SK-N-SH treated with all-trans-retinoic acid at 6 μM for 48 hours (cell line): ENCODE measurements around the gene QPCT.

Experiments used
- ARNTL ChIP-seq: fragments of 450-650 bp; formaldehyde crosslinking; IDR thresholded peaks from 2 replicates; pipeline ENCODE4 v1.5.0; 2020; ENCODE audit warnings: low read depth, mild to moderate bottlenecking, moderate library complexity, borderline replicate concordance
- CREB5 ChIP-seq: fragments of 250-450 bp; sonication (Bioruptor Pico); IDR thresholded peaks from 2 replicates; pipeline ENCODE4 v1.5.1; 2020; ENCODE audit warnings: low read depth, mild to moderate bottlenecking, moderate library complexity
- CSDC2 ChIP-seq: fragments of 250-450 bp; sonication (Bioruptor Pico); IDR thresholded peaks from 2 replicates; pipeline ENCODE4 v1.5.0; 2020; ENCODE audit warnings: mild to moderate bottlenecking, moderate library complexity
- GLIS3 ChIP-seq: fragments of 250-450 bp; sonication (Bioruptor Pico); IDR thresholded peaks from 2 replicates; pipeline ENCODE4 v1.5.0; 2020; ENCODE audit warnings: mild to moderate bottlenecking, moderate library complexity
- OSR1 ChIP-seq: fragments of 250-450 bp; sonication (Bioruptor Pico); IDR thresholded peaks from 2 replicates; pipeline ENCODE4 v1.8.0; 2022; ENCODE audit warnings: moderate library complexity, mild to moderate bottlenecking, inconsistent platforms
- TCF4 ChIP-seq: fragments of 250-450 bp; sonication (Bioruptor Pico); IDR thresholded peaks from 2 replicates; pipeline ENCODE4 v1.8.0; 2021; ENCODE audit warnings: mild to moderate bottlenecking, moderate library complexity, borderline replicate concordance
- TOX ChIP-seq: fragments of 250-450 bp; sonication (Bioruptor Pico); IDR thresholded peaks from 2 replicates; pipeline ENCODE4 v1.8.0; 2021; ENCODE audit warnings: mild to moderate bottlenecking, moderate library complexity, borderline replicate concordance
- ZC3H10 ChIP-seq: fragments of 250-450 bp; sonication (Bioruptor Pico); IDR thresholded peaks from 2 replicates; pipeline ENCODE4 v1.5.1; 2021; ENCODE audit warnings: mild to moderate bottlenecking, moderate library complexity
- ZFP30 ChIP-seq: fragments of 450-650 bp; formaldehyde crosslinking; IDR thresholded peaks from 2 replicates; pipeline ENCODE4 v1.5.0; 2022; ENCODE audit warnings: mild to moderate bottlenecking, moderate library complexity
- ZNF565 ChIP-seq: fragments of 450-650 bp; formaldehyde crosslinking; conservative IDR thresholded peaks from 2 replicates; pipeline ENCODE4 v1.5.0; 2020; ENCODE audit warnings: low read depth, mild to moderate bottlenecking, moderate library complexity
- ZNF70 ChIP-seq: fragments of 450-650 bp; formaldehyde crosslinking; IDR thresholded peaks from 2 replicates; pipeline ENCODE4 v1.5.0; 2020; ENCODE audit warnings: mild to moderate bottlenecking, moderate library complexity
- ZNF8 ChIP-seq: fragments of 450-650 bp; formaldehyde crosslinking; IDR thresholded peaks from 2 replicates; pipeline ENCODE4 v1.5.0; 2020; ENCODE audit warnings: mild to moderate bottlenecking, moderate library complexity
- TF ChIP-seq, protein P1 (sequence below): fragments of 250-450 bp; sonication (Bioruptor Pico); IDR thresholded peaks from 2 replicates; pipeline ENCODE4 v1.8.0; 2020; ENCODE audit warnings: mild to moderate bottlenecking, moderate library complexity, borderline replicate concordance

DNA sequence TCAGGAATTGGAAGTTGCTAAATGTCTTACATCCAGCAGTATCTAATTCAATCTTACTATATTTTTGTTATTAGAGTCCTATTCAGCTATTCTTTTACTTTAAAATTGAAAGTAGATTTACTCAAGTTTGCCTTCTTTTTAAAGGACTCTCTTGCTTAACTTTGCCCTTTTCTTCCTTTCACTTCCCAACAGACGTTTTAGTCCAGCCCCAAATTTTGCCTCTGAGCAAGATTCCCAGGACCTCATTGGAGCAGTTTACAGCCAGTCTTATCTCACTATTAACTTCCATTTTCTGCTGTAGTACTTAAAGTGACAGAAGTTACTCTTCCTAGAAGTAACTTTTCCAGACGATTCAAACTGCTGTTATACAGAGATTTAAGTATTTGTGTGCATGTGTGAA lies 18.1 kb upstream of the QPCT start:
- no peak for TF ChIP-seq ZFP30 (CRISPR knock-in tag)
- no peak for TF ChIP-seq ZNF70 (CRISPR knock-in tag)
- no peak for TF ChIP-seq TOX
- no peak for TF ChIP-seq ZNF8 (CRISPR knock-in tag)
- TF ChIP-seq OSR1 (CRISPR knock-in tag) = no peak
- no peak for TF ChIP-seq GLIS3 (CRISPR knock-in tag)
- no peak for TF ChIP-seq ZNF565 (CRISPR knock-in tag)
- TF ChIP-seq ARNTL = no peak
- TF ChIP-seq ZC3H10 = no peak
- TF ChIP-seq, protein P1, sequence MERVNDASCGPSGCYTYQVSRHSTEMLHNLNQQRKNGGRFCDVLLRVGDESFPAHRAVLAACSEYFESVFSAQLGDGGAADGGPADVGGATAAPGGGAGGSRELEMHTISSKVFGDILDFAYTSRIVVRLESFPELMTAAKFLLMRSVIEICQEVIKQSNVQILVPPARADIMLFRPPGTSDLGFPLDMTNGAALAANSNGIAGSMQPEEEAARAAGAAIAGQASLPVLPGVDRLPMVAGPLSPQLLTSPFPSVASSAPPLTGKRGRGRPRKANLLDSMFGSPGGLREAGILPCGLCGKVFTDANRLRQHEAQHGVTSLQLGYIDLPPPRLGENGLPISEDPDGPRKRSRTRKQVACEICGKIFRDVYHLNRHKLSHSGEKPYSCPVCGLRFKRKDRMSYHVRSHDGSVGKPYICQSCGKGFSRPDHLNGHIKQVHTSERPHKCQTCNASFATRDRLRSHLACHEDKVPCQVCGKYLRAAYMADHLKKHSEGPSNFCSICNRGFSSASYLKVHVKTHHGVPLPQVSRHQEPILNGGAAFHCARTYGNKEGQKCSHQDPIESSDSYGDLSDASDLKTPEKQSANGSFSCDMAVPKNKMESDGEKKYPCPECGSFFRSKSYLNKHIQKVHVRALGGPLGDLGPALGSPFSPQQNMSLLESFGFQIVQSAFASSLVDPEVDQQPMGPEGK (CRISPR knock-in tag) = no peak
- no peak for TF ChIP-seq TCF4 (CRISPR knock-in tag)
- TF ChIP-seq CSDC2 (CRISPR knock-in tag) = no peak
- TF ChIP-seq CREB5 (CRISPR knock-in tag) = no peak
